ENCODE results near the gene MACO1. TPM values are rescaled to one million over a fixed set of nuclear protein-coding genes. Genes with fewer than 3 reads are reported as not detected.

MACO1 gene
- total RNA-seq, 2 donors from 2014 or later, result 19.4 to 25.9 TPM

- DNase-seq (no peak), ATAC-seq (no peak)
- intact Hi-C loops (cut with DNase I, micrococcal nuclease), result no loop called here
Observed at GRCh38 chr1:25545767-25546166, 115.1 kb downstream of the MACO1 start.

- ATAC-seq, result no peak
- DNase-seq, result no peak
- intact Hi-C loops (cut with DNase I, micrococcal nuclease), result no loop called here
Observed at GRCh38 chr1:25546193-25546592, 115.5 kb downstream of the MACO1 start.

- intact Hi-C loops (cut with DNase I, micrococcal nuclease), result no loop called here
- no peak for ATAC-seq
- no peak for DNase-seq
Observed at GRCh38 chr1:25548601-25549000, 117.9 kb downstream of the MACO1 start.

GRCh38 chr1:25549273-25550154, 118.8 kb downstream of the MACO1 start:
- DNase-seq (peak; percentile 80 to 94), ATAC-seq (peak; percentile 90)
- intact Hi-C loops (cut with DNase I, micrococcal nuclease), result no loop called here

Other genes with a start within 250 kb of the MACO1 start
- gene SYF2, start 198.4 kb upstream of the MACO1 start, total RNA-seq, result 10 to 100 TPM; 46.3 to 49.8 TPM
- gene RSRP1, start 183.4 kb upstream of the MACO1 start, total RNA-seq, result 100 to 1,000 TPM; 130 to 132 TPM
- not detected for gene RHD, start 158.4 kb upstream of the MACO1 start, total RNA-seq
- 100 to 1,000 TPM; 115 to 141 TPM for gene TMEM50A, start 92.6 kb upstream of the MACO1 start, total RNA-seq
- under 1 TPM in 1 of 2 donors, not detected in 1; 0.31 TPM for gene RHCE, start 10.1 kb upstream of the MACO1 start, total RNA-seq
- gene LDLRAP1, start 112.7 kb downstream of the MACO1 start, total RNA-seq, result 10 to 100 TPM; 37.7 to 40.2 TPM
- 1 to 10 TPM; 1.7 to 6.0 TPM for gene MAN1C1, start 185.9 kb downstream of the MACO1 start, total RNA-seq